ENCODE data around the gene PDK1.

PDK1 gene

GRCh38 chr2:172606285-172606684, 50.4 kb downstream of the PDK1 start:
- Histone ChIP-seq H3K79me2 (ENCODE audit: insufficient read depth, low read length) (no peaks in the 10 kb centered on the region), H3K9me2 (replicated peaks; ENCODE audit: insufficient read depth, low read length) (no peaks in the 10 kb centered on the region), H2AFZ (ENCODE audit: low read depth, low read length, severe bottlenecking) (no peak overlapping the region), H3K9me3 (ENCODE audit: insufficient read depth, low read length) (no peaks in the 10 kb centered on the region), H3K4me3 (ENCODE audit: insufficient read depth, low read length, poor library complexity, severe bottlenecking) (no peak overlapping the region), H4K20me1 (ENCODE audit: low read depth, low read length) (no peaks in the 10 kb centered on the region), H3K27me3 (ENCODE audit: low read length) (no peaks in the 10 kb centered on the region), H3K4me2 (ENCODE audit: low read depth, low read length, poor library complexity, severe bottlenecking) (no peak overlapping the region), H3K36me3 (ENCODE audit: low read length) (peaks cover 7% of the 10 kb centered on the region; the same call in 1 of the 2 replicates), H3K27ac (ENCODE audit: low read depth, low read length) (no peak overlapping the region), H3F3A (ENCODE audit: insufficient read depth) (no peaks in the 10 kb centered on the region), H3K9ac (ENCODE audit: low read length) (no peak overlapping the region)
- TF ChIP-seq EZH2phosphoT487 (conservative IDR thresholded peaks at IDR 0.05; ENCODE audit: low read length) = no peak
- TF ChIP-seq, protein P1, sequence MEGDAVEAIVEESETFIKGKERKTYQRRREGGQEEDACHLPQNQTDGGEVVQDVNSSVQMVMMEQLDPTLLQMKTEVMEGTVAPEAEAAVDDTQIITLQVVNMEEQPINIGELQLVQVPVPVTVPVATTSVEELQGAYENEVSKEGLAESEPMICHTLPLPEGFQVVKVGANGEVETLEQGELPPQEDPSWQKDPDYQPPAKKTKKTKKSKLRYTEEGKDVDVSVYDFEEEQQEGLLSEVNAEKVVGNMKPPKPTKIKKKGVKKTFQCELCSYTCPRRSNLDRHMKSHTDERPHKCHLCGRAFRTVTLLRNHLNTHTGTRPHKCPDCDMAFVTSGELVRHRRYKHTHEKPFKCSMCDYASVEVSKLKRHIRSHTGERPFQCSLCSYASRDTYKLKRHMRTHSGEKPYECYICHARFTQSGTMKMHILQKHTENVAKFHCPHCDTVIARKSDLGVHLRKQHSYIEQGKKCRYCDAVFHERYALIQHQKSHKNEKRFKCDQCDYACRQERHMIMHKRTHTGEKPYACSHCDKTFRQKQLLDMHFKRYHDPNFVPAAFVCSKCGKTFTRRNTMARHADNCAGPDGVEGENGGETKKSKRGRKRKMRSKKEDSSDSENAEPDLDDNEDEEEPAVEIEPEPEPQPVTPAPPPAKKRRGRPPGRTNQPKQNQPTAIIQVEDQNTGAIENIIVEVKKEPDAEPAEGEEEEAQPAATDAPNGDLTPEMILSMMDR (IDR thresholded peaks at IDR 0.05; ENCODE audit: insufficient read depth, low read length, poor library complexity, severe bottlenecking) = no peak

DNA sequence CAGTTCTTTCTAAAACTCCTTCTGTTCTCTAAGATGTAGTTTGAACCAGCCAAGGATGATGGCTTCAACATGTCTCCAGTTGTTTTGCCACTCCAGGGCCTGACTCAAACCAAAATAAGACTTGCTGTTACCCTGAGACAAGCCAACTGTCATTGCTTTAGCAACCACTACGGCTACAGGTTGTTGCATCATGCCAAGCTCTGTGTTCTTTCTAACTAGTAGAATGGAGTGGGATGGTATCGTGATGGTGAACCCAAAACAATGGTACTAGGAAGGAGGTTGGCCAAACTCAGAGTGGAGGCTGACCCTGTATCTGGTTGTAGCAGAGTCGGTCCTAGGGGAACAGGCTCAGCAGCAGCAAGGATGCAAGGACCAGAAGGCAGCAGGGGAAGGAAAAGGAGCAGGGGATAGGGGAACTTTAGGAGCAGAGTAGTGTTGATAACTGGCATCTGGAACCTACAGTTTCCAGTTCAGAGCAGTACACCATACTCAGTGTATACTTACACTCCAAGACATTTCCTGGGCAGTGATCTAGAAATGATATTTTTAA, 51.6 kb downstream of the PDK1 start:
- no peaks in the 10 kb centered on the region for H3F3A ChIP-seq (ENCODE audit: insufficient read depth)
- H3K9ac ChIP-seq (ENCODE audit: low read length) = no peak overlapping the region
- H3K27me3 ChIP-seq (ENCODE audit: low read length) = no peaks in the 10 kb centered on the region
- H3K4me3 ChIP-seq (ENCODE audit: insufficient read depth, low read length, poor library complexity, severe bottlenecking) = no peak overlapping the region
- no peak overlapping the region for H3K4me2 ChIP-seq (ENCODE audit: low read depth, low read length, poor library complexity, severe bottlenecking)
- no peak overlapping the region for H2AFZ ChIP-seq (ENCODE audit: low read depth, low read length, severe bottlenecking)
- TF ChIP-seq, protein P1 (IDR thresholded peaks at IDR 0.05; ENCODE audit: insufficient read depth, low read length, poor library complexity, severe bottlenecking) = no peak
- no peak for TF ChIP-seq EZH2phosphoT487 (conservative IDR thresholded peaks at IDR 0.05; ENCODE audit: low read length)
- H3K79me2 ChIP-seq (ENCODE audit: insufficient read depth, low read length) = no peaks in the 10 kb centered on the region
- no peak overlapping the region for H3K27ac ChIP-seq (ENCODE audit: low read depth, low read length)
- H3K9me3 ChIP-seq (ENCODE audit: insufficient read depth, low read length) = no peaks in the 10 kb centered on the region
- H3K9me2 ChIP-seq (replicated peaks; ENCODE audit: insufficient read depth, low read length) = no peaks in the 10 kb centered on the region
- H3K36me3 ChIP-seq (ENCODE audit: low read length) = 0 out of 2 replicates have a peak, but pooled peaks cover 3% of the 10 kb centered on the region
- H4K20me1 ChIP-seq (ENCODE audit: low read depth, low read length) = no peaks in the 10 kb centered on the region

DNA sequence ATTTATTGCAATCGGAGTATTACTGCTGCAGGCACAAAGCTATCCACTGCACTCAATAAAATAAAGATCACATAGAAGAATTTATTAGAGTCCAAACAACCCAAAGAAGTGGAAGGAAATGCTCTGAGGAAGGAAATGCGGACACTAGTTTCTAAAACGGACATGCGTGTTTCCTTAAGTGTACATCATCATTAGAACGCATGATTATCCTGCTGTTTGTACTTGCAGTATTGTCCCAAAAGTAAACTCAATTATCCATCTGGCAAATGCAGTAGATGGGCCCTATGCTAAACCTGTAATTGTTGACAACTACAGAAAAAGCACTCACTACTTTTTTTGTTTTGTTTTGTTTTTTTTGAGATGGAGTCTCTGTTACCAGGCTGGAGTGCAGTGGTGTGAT, 53.6 kb downstream of the PDK1 start:
- Histone ChIP-seq H3K27ac (ENCODE audit: low read depth, low read length) (no peak overlapping the region), H3K4me2 (ENCODE audit: low read depth, low read length, poor library complexity, severe bottlenecking) (no peak overlapping the region), H4K20me1 (ENCODE audit: low read depth, low read length) (no peaks in the 10 kb centered on the region), H3K79me2 (ENCODE audit: insufficient read depth, low read length) (no peaks in the 10 kb centered on the region), H3K9me3 (ENCODE audit: insufficient read depth, low read length) (no peaks in the 10 kb centered on the region), H3K36me3 (ENCODE audit: low read length) (no peaks in the 10 kb centered on the region), H3K9me2 (replicated peaks; ENCODE audit: insufficient read depth, low read length) (no peaks in the 10 kb centered on the region), H3K27me3 (ENCODE audit: low read length) (no peaks in the 10 kb centered on the region), H2AFZ (ENCODE audit: low read depth, low read length, severe bottlenecking) (no peak overlapping the region), H3K9ac (ENCODE audit: low read length) (no peak overlapping the region), H3F3A (ENCODE audit: insufficient read depth) (no peaks in the 10 kb centered on the region), H3K4me3 (ENCODE audit: insufficient read depth, low read length, poor library complexity, severe bottlenecking) (no peak overlapping the region)
- TF ChIP-seq, protein P1 (IDR thresholded peaks at IDR 0.05; ENCODE audit: insufficient read depth, low read length, poor library complexity, severe bottlenecking) = no peak
- no peak for TF ChIP-seq EZH2phosphoT487 (conservative IDR thresholded peaks at IDR 0.05; ENCODE audit: low read length)

All from SU-DHL-6 (cell line).